Suprapubic skin (tissue), 4 donors: ENCODE data around the gene DGCR6.
"Not testable (repeated sequence)": the region's sequence is repeated elsewhere in the genome, so short reads cannot be mapped to it uniquely, and the experiment has no call there.

Source experiments
- EP300 ChIP-seq: sonication (generic); formaldehyde crosslinking; IDR thresholded peaks from one replicate; pipeline ENCODE4 v1.6.1; 2017; ENCODE audit warnings: antibody characterized with exemption
- POLR2A ChIP-seq, 2 donors: fragments of 450-650 bp; IDR thresholded peaks; one replicate each; pipeline ENCODE4 v1.6.1; 2017; ENCODE audit warnings: antibody characterized with exemption in 2 of 2, mild to moderate bottlenecking in 2 of 2, moderate library complexity in 2 of 2
- POLR2AphosphoS5 ChIP-seq, 3 donors: sonication (generic); formaldehyde crosslinking; IDR thresholded peaks; one replicate each; pipeline ENCODE4 v1.6.1; 2017; ENCODE audit warnings: antibody characterized with exemption in 3 of 3
- TF ChIP-seq, protein P1 (sequence below), 2 donors: fragments of 200-600 bp in 1 of 2; fragments of 450-650 bp in 1 of 2; sonication (generic) in 1 of 2; IDR thresholded peaks; one replicate each; pipeline ENCODE4 v1.5.1; 2016 to 2019; ENCODE audit warnings: antibody characterized with exemption in 2 of 2, mild to moderate bottlenecking in 1 of 2, moderate library complexity in 1 of 2

- not testable (repeated sequence) for TF ChIP-seq POLR2A (IDR thresholded peaks at IDR 0.05); POLR2AphosphoS5 (IDR thresholded peaks at IDR 0.05); EP300
- TF ChIP-seq, protein P1, sequence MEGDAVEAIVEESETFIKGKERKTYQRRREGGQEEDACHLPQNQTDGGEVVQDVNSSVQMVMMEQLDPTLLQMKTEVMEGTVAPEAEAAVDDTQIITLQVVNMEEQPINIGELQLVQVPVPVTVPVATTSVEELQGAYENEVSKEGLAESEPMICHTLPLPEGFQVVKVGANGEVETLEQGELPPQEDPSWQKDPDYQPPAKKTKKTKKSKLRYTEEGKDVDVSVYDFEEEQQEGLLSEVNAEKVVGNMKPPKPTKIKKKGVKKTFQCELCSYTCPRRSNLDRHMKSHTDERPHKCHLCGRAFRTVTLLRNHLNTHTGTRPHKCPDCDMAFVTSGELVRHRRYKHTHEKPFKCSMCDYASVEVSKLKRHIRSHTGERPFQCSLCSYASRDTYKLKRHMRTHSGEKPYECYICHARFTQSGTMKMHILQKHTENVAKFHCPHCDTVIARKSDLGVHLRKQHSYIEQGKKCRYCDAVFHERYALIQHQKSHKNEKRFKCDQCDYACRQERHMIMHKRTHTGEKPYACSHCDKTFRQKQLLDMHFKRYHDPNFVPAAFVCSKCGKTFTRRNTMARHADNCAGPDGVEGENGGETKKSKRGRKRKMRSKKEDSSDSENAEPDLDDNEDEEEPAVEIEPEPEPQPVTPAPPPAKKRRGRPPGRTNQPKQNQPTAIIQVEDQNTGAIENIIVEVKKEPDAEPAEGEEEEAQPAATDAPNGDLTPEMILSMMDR (IDR thresholded peaks at IDR 0.05): not testable (repeated sequence)
Observed at GRCh38 chr22:18915550-18915949, 9.4 kb downstream of the DGCR6 start.
